GM12878 (cell line): ENCODE measurements around the gene MAN2A1. TPM values are rescaled to one million over a fixed set of nuclear protein-coding genes. Genes with fewer than 3 reads are reported as not detected.

Experiments used
- ATAC-seq: fragments of 200-7000 bp; cut with Tn5 transposase; 3 replicates; pipeline ENCODE4 v1.9.1; 2020; ENCODE audit warnings: mild to moderate bottlenecking, moderate library complexity
- BruUV-seq: library from RNA; stranded (reverse); fragments of 400-500 nt; replicated peaks from 2 replicates; lab custom pipeline; 2021; lab: Mats Ljungman, UMichigan
- CTCF ChIA-PET: fragments of 300-600 bp; sonication (Branson Sonifier 250); formaldehyde crosslinking; extraction: SDS; loops from one replicate; lab custom pipeline; 2021; ENCODE audit warnings: inconsistent platforms; lab: Yijun Ruan, JAX
- POLR2A ChIA-PET: fragments of 350-600 bp; formaldehyde crosslinking; extraction: SDS; loops from one replicate; lab custom pipeline; 2021; ENCODE audit warnings: inconsistent platforms; lab: Charles Lee
- RAD21 ChIA-PET: fragments of 300-600 bp; sonication (Branson Sonifier 250); formaldehyde crosslinking; loops from one replicate; lab custom pipeline; 2023; ENCODE audit warnings: antibody characterized with exemption; ENCODE audit not compliant: unreplicated experiment; lab: Charles Lee
- SMC1A ChIA-PET: fragments of 300-600 bp; sonication (Branson Sonifier 250); formaldehyde crosslinking; loops from one replicate; lab custom pipeline; 2023; ENCODE audit not compliant: unreplicated experiment, uncharacterized antibody; lab: Charles Lee
- DNase-seq: peaks from one replicate; pipeline ENCODE4 v3.0.0-alpha.2; 2011; ENCODE audit warnings: low read depth, low spot score
- FAIRE-seq: peaks from 3 replicates; lab custom pipeline; 2011; peaks lifted over from hg19 to GRCh38; lab: Jason Lieb, UNC
- H2AFZ ChIP-seq: 2 replicates; pipeline ENCODE4 v1.6.0; 2011; ENCODE audit warnings: low read depth, low read length, control low read depth; ENCODE audit not compliant: control insufficient read depth
- H3K27ac ChIP-seq: 2 replicates; pipeline ENCODE4 v1.5.1; 2011; ENCODE audit warnings: control low read depth; ENCODE audit not compliant: control insufficient read depth, insufficient read depth
- H3K27me3 ChIP-seq, 2 experiments: replicated peaks in 1 of 2; 2 replicates each; pipeline versions ENCODE4 v1.6.0 to v1.6.1; 2011; ENCODE audit warnings: low read length in 1 of 2; ENCODE audit not compliant: control insufficient read depth in 2 of 2, insufficient read depth in 2 of 2
- H3K36me3 ChIP-seq, 2 experiments: 2 replicates each; pipeline ENCODE4 v1.5.1; 2011; ENCODE audit warnings: low read length in 1 of 2; ENCODE audit not compliant: control insufficient read depth in 2 of 2, insufficient read depth in 2 of 2
- H3K4me1 ChIP-seq: 2 replicates; pipeline ENCODE4 v1.6.1; 2011; ENCODE audit warnings: mild to moderate bottlenecking, low read length, moderate library complexity, mixed read lengths; ENCODE audit not compliant: control insufficient read depth, insufficient read depth
- H3K4me2 ChIP-seq: 2 replicates; pipeline ENCODE4 v1.6.0; 2011; ENCODE audit warnings: control low read depth; ENCODE audit not compliant: control insufficient read depth, insufficient read depth
- H3K4me3 ChIP-seq: fragments of 200-600 bp; sonication (generic); 2 replicates; pipeline ENCODE4 v1.5.1; 2016
- H3K79me2 ChIP-seq: 2 replicates; pipeline ENCODE4 v1.6.0; 2011; ENCODE audit warnings: low read length; ENCODE audit not compliant: control insufficient read depth, insufficient read depth
- H3K9ac ChIP-seq: 2 replicates; pipeline ENCODE4 v1.8.0; 2011; ENCODE audit warnings: low read length, control low read depth, mixed read lengths; ENCODE audit not compliant: control insufficient read depth, insufficient read depth
- H3K9me3 ChIP-seq: replicated peaks from 3 replicates; pipeline ENCODE4 v1.5.1; 2011; ENCODE audit warnings: mild to moderate bottlenecking, low read length; ENCODE audit not compliant: control insufficient read depth, insufficient read depth
- H4K20me1 ChIP-seq: 2 replicates; pipeline ENCODE4 v1.6.0; 2011; ENCODE audit not compliant: control insufficient read depth, insufficient read depth
- JUNB ChIP-seq: IDR thresholded peaks from 2 replicates; pipeline ENCODE4 v1.6.1; 2016; ENCODE audit warnings: antibody characterized with exemption, mild to moderate bottlenecking
- NFIC ChIP-seq: IDR thresholded peaks from 2 replicates; pipeline ENCODE4 v1.6.1; 2012; ENCODE audit warnings: low read depth, mild to moderate bottlenecking, inconsistent platforms, low read length, moderate library complexity
- NR2F1 ChIP-seq: fragments of 450-650 bp; conservative IDR thresholded peaks from 2 replicates; pipeline ENCODE4 v1.6.1; 2017; ENCODE audit warnings: mild to moderate bottlenecking
- NRF1 ChIP-seq: conservative IDR thresholded peaks from 2 replicates; pipeline ENCODE4 v1.6.1; 2011; ENCODE audit warnings: mild to moderate bottlenecking, low read depth, low read length, improper control_type of control experiment
- POLR2AphosphoS5 ChIP-seq: IDR thresholded peaks from 2 replicates; pipeline ENCODE4 v1.6.1; 2011; ENCODE audit warnings: mild to moderate bottlenecking, low read length, inconsistent platforms
- RB1 ChIP-seq: fragments of 450-650 bp; formaldehyde crosslinking; IDR thresholded peaks from 2 replicates; pipeline ENCODE4 v1.6.1; 2017; ENCODE audit warnings: mild to moderate bottlenecking, borderline replicate concordance
- SIN3A ChIP-seq: IDR thresholded peaks from 2 replicates; pipeline ENCODE4 v1.6.1; 2012; ENCODE audit warnings: low read depth, low read length, improper control_type of control experiment
- TARDBP ChIP-seq: IDR thresholded peaks from 2 replicates; pipeline ENCODE4 v1.6.1; 2016; ENCODE audit warnings: borderline replicate concordance
- WGBS: methylation state at CpG from one replicate; pipeline ENCODE4 v1.1.6; 2016; ENCODE audit warnings: low lambda C conversion rate; ENCODE audit not compliant: insufficient replicate concordance, insufficient coverage; ENCODE audit errors: missing lambda C conversion rate; 5-methylcytosine and 5-hydroxymethylcytosine counted together
- in situ Hi-C: fragments of 300-500 bp; cut with MboI; formaldehyde crosslinking; loops from 9 replicates; pipeline ENCODE4 v1.14.3; 2018; ENCODE audit warnings: mixed read lengths
- intact Hi-C: fragments of 100-400 bp; cut with micrococcal nuclease; formaldehyde crosslinking; loops from one replicate; pipeline ENCODE4 v1.14.2; 2022; ENCODE audit not compliant: unreplicated experiment
- polyA plus RNA-seq, 11 experiments: library from polyadenylated mRNA; depleted of rRNA in 4 of 11; unstranded in 6 of 11; stranded (reverse) in 5 of 11; fragments of >200 nt; fragmentation: Nextera tagmentation in 4 of 11; fragmentation: Illumina TruSeq in 1 of 11; extraction: Ambion mirVana in 4 of 11; extraction: Trizol in 1 of 11; gene quantifications; 1 replicate in 1 of 11; 2 replicates in 10 of 11; pipeline versions ENCODE4 v1.2.1 to v1.2.3, GENCODE V29; 2011 to 2016; ENCODE audit warnings: inconsistent platforms in 2 of 11, missing spikeins in 2 of 11, low read depth in 1 of 11
- total RNA-seq, 4 experiments: library from RNA; depleted of rRNA in 3 of 4; stranded (reverse); fragments of >200 nt in 3 of 4; fragmentation: Illumina TruSeq in 1 of 4; extraction: Trizol in 1 of 4; gene quantifications; 2 replicates each; pipeline versions ENCODE4 v1.2.1 to v1.2.3, GENCODE V29; 2013 to 2021
- TF ChIP-seq, protein P1 (sequence below): fragments of 450-650 bp; IDR thresholded peaks from 2 replicates; pipeline ENCODE4 v1.6.1; 2017; ENCODE audit warnings: mild to moderate bottlenecking, low read depth, inconsistent platforms; ENCODE audit not compliant: poor library complexity, severe bottlenecking
- TF ChIP-seq, protein P2 (sequence below): fragments of 450-650 bp; IDR thresholded peaks from 2 replicates; pipeline ENCODE4 v1.6.1; 2018; ENCODE audit warnings: borderline replicate concordance, mild to moderate bottlenecking; ENCODE audit not compliant: partially characterized antibody
- TF ChIP-seq, protein P3 (sequence below): fragments of 450-650 bp; IDR thresholded peaks from 2 replicates; pipeline ENCODE4 v1.6.1; 2017; ENCODE audit warnings: mild to moderate bottlenecking, moderate library complexity
- TF ChIP-seq, protein P4 (sequence below): IDR thresholded peaks from 2 replicates; pipeline ENCODE4 v1.6.1; 2012; ENCODE audit warnings: low read depth, low read length, improper control_type of control experiment

Gene MAN2A1
- total and polyA plus RNA-seq, 10 of the 15 experiments (the other 5 are each of a cell fraction or from before 2014, with no cell fraction given): 4.2 to 27.9 (median 10.5) TPM

DNA sequence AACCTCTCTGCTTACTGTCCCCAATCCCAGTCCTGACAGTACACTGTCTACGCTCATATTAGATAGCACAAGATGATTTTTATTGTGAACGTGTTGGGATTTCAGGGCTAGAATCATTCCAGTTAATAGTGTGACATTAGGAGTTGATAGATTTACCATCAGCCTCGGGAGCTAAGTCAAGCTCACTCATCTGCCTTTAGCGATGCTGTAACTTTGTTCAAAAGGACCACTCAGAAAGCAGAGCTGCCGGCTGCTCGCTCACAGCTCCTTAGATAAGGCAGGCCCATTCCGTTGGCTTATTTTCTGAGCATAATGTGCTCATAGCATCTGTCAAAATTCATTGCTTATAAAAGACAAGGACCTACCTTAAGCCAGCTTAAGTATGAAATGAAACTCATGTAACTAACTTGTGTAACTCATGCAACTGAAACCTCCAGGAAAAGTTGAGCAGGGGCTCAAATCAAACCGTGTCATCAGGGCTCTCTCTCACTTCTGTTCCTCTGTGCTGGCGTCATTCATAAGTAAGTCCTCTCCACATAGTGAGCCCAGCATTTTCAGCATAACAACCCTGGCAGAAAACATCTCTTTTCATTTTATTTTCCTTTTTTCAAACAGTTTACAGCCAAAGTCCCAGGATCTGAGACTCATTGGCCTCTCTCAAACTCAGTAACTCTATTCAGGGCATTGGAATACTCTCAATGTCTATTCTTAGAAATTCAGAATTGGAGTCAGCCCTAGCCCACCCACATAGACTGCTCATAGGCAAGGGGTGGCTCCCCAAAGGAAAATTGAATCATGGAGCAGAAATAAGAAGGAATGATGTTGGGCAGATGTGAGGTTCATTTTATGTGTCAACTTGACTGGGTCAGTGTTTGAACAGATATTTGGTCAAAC, 208.8 kb downstream of the MAN2A1 start (continued):
- TF ChIP-seq RB1: no peak
- TF ChIP-seq, protein P1, sequence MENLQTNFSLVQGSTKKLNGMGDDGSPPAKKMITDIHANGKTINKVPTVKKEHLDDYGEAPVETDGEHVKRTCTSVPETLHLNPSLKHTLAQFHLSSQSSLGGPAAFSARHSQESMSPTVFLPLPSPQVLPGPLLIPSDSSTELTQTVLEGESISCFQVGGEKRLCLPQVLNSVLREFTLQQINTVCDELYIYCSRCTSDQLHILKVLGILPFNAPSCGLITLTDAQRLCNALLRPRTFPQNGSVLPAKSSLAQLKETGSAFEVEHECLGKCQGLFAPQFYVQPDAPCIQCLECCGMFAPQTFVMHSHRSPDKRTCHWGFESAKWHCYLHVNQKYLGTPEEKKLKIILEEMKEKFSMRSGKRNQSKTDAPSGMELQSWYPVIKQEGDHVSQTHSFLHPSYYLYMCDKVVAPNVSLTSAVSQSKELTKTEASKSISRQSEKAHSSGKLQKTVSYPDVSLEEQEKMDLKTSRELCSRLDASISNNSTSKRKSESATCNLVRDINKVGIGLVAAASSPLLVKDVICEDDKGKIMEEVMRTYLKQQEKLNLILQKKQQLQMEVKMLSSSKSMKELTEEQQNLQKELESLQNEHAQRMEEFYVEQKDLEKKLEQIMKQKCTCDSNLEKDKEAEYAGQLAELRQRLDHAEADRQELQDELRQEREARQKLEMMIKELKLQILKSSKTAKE: no peak
- no peak for TF ChIP-seq NR2F1

DNA sequence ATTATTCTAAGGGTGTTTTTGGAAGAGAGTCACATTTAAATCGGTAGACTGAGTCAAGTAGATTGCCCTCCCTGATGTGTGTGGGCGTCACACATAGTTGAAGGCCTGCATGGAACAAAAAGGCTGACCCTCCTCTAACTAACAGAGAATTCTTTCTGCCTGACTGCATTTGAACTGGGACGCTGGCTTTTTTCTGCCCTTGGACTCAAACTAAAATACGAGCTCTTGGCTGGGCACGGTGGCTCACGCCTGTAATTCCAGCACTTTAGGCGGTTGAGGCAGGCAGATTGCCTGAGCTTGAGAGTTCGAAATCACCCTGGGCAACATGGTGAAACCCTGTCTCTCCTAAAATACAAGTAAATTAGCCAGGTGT, 209.4 kb downstream of the MAN2A1 start:
- ChIA-PET POLR2A (no interaction called here), RAD21 (no interaction called here), CTCF (no interaction called here), SMC1A (no interaction called here)
- Histone ChIP-seq H4K20me1 (no peaks in the 10 kb centered on the region), H3K9ac (no peak overlapping the region), H3K36me3 (no peaks in the 10 kb centered on the region), H3K4me3 (no peak overlapping the region), H3K27me3 (no peaks in the 10 kb centered on the region), H2AFZ (no peak overlapping the region), H3K9me3 (no peaks in the 10 kb centered on the region), H3K4me1 (no peaks in the 10 kb centered on the region), H3K27ac (no peak overlapping the region), H3K4me2 (no peak overlapping the region), H3K79me2 (no peaks in the 10 kb centered on the region)
- in situ Hi-C loops: no loop called here
- BruUV-seq: no TSS peak
- DNase-seq (no peak), ATAC-seq (no peak), FAIRE-seq (no peak)
- intact Hi-C loops: no loop called here
- WGBS: 25% methylated on average over 8 of the region's 8 CpGs
- TF ChIP-seq NFIC (no peak), SIN3A (no peak), NRF1 (no peak), POLR2AphosphoS5 (no peak), JUNB (no peak), TARDBP (no peak)
- TF ChIP-seq, protein P2, sequence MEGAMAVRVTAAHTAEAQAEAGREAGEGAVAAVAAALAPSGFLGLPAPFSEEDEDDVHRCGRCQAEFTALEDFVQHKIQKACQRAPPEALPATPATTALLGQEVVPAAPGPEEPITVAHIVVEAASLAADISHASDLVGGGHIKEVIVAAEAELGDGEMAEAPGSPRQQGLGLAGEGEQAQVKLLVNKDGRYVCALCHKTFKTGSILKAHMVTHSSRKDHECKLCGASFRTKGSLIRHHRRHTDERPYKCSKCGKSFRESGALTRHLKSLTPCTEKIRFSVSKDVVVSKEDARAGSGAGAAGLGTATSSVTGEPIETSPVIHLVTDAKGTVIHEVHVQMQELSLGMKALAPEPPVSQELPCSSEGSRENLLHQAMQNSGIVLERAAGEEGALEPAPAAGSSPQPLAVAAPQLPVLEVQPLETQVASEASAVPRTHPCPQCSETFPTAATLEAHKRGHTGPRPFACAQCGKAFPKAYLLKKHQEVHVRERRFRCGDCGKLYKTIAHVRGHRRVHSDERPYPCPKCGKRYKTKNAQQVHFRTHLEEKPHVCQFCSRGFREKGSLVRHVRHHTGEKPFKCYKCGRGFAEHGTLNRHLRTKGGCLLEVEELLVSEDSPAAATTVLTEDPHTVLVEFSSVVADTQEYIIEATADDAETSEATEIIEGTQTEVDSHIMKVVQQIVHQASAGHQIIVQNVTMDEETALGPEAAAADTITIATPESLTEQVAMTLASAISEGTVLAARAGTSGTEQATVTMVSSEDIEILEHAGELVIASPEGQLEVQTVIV: no peak
- TF ChIP-seq, protein P3, sequence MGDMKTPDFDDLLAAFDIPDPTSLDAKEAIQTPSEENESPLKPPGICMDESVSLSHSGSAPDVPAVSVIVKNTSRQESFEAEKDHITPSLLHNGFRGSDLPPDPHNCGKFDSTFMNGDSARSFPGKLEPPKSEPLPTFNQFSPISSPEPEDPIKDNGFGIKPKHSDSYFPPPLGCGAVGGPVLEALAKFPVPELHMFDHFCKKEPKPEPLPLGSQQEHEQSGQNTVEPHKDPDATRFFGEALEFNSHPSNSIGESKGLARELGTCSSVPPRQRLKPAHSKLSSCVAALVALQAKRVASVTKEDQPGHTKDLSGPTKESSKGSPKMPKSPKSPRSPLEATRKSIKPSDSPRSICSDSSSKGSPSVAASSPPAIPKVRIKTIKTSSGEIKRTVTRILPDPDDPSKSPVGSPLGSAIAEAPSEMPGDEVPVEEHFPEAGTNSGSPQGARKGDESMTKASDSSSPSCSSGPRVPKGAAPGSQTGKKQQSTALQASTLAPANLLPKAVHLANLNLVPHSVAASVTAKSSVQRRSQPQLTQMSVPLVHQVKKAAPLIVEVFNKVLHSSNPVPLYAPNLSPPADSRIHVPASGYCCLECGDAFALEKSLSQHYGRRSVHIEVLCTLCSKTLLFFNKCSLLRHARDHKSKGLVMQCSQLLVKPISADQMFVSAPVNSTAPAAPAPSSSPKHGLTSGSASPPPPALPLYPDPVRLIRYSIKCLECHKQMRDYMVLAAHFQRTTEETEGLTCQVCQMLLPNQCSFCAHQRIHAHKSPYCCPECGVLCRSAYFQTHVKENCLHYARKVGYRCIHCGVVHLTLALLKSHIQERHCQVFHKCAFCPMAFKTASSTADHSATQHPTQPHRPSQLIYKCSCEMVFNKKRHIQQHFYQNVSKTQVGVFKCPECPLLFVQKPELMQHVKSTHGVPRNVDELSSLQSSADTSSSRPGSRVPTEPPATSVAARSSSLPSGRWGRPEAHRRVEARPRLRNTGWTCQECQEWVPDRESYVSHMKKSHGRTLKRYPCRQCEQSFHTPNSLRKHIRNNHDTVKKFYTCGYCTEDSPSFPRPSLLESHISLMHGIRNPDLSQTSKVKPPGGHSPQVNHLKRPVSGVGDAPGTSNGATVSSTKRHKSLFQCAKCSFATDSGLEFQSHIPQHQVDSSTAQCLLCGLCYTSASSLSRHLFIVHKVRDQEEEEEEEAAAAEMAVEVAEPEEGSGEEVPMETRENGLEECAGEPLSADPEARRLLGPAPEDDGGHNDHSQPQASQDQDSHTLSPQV: no peak
- TF ChIP-seq, protein P4, sequence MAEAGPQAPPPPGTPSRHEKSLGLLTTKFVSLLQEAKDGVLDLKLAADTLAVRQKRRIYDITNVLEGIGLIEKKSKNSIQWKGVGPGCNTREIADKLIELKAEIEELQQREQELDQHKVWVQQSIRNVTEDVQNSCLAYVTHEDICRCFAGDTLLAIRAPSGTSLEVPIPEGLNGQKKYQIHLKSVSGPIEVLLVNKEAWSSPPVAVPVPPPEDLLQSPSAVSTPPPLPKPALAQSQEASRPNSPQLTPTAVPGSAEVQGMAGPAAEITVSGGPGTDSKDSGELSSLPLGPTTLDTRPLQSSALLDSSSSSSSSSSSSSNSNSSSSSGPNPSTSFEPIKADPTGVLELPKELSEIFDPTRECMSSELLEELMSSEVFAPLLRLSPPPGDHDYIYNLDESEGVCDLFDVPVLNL: no peak
